HCT116 (cell line): Measurements from ENCODE around the gene KRTDAP. TPM values are rescaled to one million over a fixed set of nuclear protein-coding genes. Genes with fewer than 3 reads are reported as not detected.

Experiments
- ATAC-seq: fragments of 200-7000 bp; cut with Tn5 transposase; 2 replicates; pipeline ENCODE4 v1.9.1; 2020; ENCODE audit warnings: mild to moderate bottlenecking, moderate library complexity
- BruUV-seq: library from RNA; stranded (reverse); fragments of 400-500 nt; replicated peaks from 2 replicates; lab custom pipeline; 2021; lab: Mats Ljungman, UMichigan
- CTCF ChIA-PET: fragments of 300-600 bp; sonication (Branson Sonifier 250); formaldehyde crosslinking; loops from one replicate; lab custom pipeline; 2021; ENCODE audit warnings: antibody characterized with exemption; lab: Charles Lee
- POLR2A ChIA-PET: fragments of 300-600, 350-600 bp; sonication (Branson Sonifier 250); formaldehyde crosslinking; loops from one replicate; lab custom pipeline; 2021; ENCODE audit warnings: antibody characterized with exemption; lab: Charles Lee
- RAD21 ChIA-PET, 2 experiments: fragments of 300-600 bp; sonication (Branson Sonifier 250); formaldehyde crosslinking; loops; one replicate each; lab custom pipeline; 2023; ENCODE audit warnings: low total read pairs in 2 of 2; ENCODE audit not compliant: uncharacterized antibody in 2 of 2, unreplicated experiment in 2 of 2, low non-redundant PET in 1 of 2; lab: Charles Lee
- DNase-seq: peaks from one replicate; pipeline ENCODE4 v3.0.0-alpha.2; 2010; ENCODE audit warnings: low read depth, low spot score
- H2AFZ ChIP-seq: fragments of 200-600 bp; shearing (Covaris generic), sonication (generic); 2 replicates; pipeline ENCODE4 v1.6.1; 2017; ENCODE audit warnings: low read depth, mixed run types, mixed read lengths, antibody characterized with exemption, low read length; ENCODE audit not compliant: poor library complexity, severe bottlenecking
- H3K27ac ChIP-seq: 2 replicates; pipeline ENCODE4 v1.5.1; 2012; ENCODE audit warnings: low read depth, low read length
- H3K27me3 ChIP-seq: fragments of 200-600 bp; sonication (generic); 2 replicates; pipeline ENCODE4 v1.6.1; 2016; ENCODE audit warnings: mixed run types, low read length, mixed read lengths; ENCODE audit not compliant: insufficient read depth
- H3K36me3 ChIP-seq, 2 experiments: fragments of 200-500 bp in 1 of 2; fragments of 200-600 bp in 1 of 2; sonication (Bioruptor generic) in 1 of 2; sonication (generic) in 1 of 2; 2 replicates each; pipeline versions ENCODE4 v1.5.1 to v1.6.1; 2014 to 2016; ENCODE audit warnings: low read length in 2 of 2, inconsistent platforms in 1 of 2, mixed read lengths in 1 of 2, mixed run types in 1 of 2; ENCODE audit not compliant: insufficient read depth in 2 of 2, control insufficient read depth in 1 of 2
- H3K4me1 ChIP-seq, 2 experiments: fragments of 200-600 bp in 1 of 2; sonication (generic) in 1 of 2; 2 replicates each; pipeline versions ENCODE4 v1.5.1 to v1.6.1; 2012 to 2017; ENCODE audit warnings: low read length in 2 of 2, inconsistent platforms in 1 of 2, mild to moderate bottlenecking in 1 of 2, mixed read lengths in 1 of 2, mixed run types in 1 of 2, moderate library complexity in 1 of 2; ENCODE audit not compliant: insufficient read depth in 2 of 2, control insufficient read depth in 1 of 2
- H3K4me2 ChIP-seq: fragments of 200-600 bp; sonication (generic); 2 replicates; pipeline ENCODE4 v1.6.1; 2017; ENCODE audit warnings: mixed run types, low read length, mixed read lengths
- H3K4me3 ChIP-seq, 2 experiments: fragments of 200-600 bp in 1 of 2; sonication (generic) in 1 of 2; replicated peaks in 1 of 2; 2 replicates each; pipeline ENCODE4 v1.5.1; 2011 to 2016; ENCODE audit warnings: low read length in 2 of 2, control low read depth in 1 of 2, low read depth in 1 of 2, mild to moderate bottlenecking in 1 of 2, mixed read lengths in 1 of 2, mixed run types in 1 of 2
- H3K79me2 ChIP-seq: fragments of 200-600 bp; sonication (generic); 2 replicates; pipeline ENCODE4 v1.6.1; 2017; ENCODE audit warnings: mild to moderate bottlenecking, mixed run types, low read length, moderate library complexity, mixed read lengths; ENCODE audit not compliant: insufficient read depth
- H3K9ac ChIP-seq: fragments of 200-600 bp; sonication (generic); 2 replicates; pipeline ENCODE4 v1.6.1; 2016; ENCODE audit warnings: low read length, mixed read lengths
- H3K9me2 ChIP-seq: fragments of 200-600 bp; sonication (generic), shearing (Covaris generic); 2 replicates; pipeline ENCODE4 v1.6.1; 2017; ENCODE audit warnings: mixed run types, mild to moderate bottlenecking, moderate library complexity; ENCODE audit not compliant: insufficient read depth
- H3K9me3 ChIP-seq, 2 experiments: fragments of 200-500 bp in 1 of 2; fragments of 200-600 bp in 1 of 2; sonication (Bioruptor generic) in 1 of 2; sonication (generic) in 1 of 2; 2 replicates each; pipeline ENCODE4 v1.6.1; 2014 to 2017; ENCODE audit warnings: low read length in 2 of 2, mixed read lengths in 2 of 2, inconsistent platforms in 1 of 2, low read depth in 1 of 2, mild to moderate bottlenecking in 1 of 2, mixed run types in 1 of 2, moderate library complexity in 1 of 2; ENCODE audit not compliant: control insufficient read depth in 1 of 2, insufficient read depth in 1 of 2
- H4K20me1 ChIP-seq: fragments of 200-600 bp; sonication (generic), shearing (Covaris generic); 2 replicates; pipeline ENCODE4 v1.6.1; 2017; ENCODE audit warnings: mixed run types, mild to moderate bottlenecking, moderate library complexity; ENCODE audit not compliant: insufficient read depth
- CBX3 ChIP-seq: IDR thresholded peaks from 2 replicates; pipeline ENCODE4 v1.6.1; 2012; ENCODE audit warnings: low read depth
- EGR1 ChIP-seq: IDR thresholded peaks from 2 replicates; pipeline ENCODE4 v1.6.1; 2012; ENCODE audit warnings: low read depth
- FOSL1 ChIP-seq: IDR thresholded peaks from 2 replicates; pipeline ENCODE4 v1.6.1; 2012; ENCODE audit warnings: low read depth
- SIN3A ChIP-seq: IDR thresholded peaks from 2 replicates; pipeline ENCODE4 v1.6.1; 2012; ENCODE audit warnings: low read depth
- TCF7L2 ChIP-seq: IDR thresholded peaks from 2 replicates; pipeline ENCODE4 v1.7.0; 2011; ENCODE audit warnings: borderline replicate concordance, inconsistent platforms; ENCODE audit not compliant: insufficient read depth, insufficient read length; ENCODE audit errors: extremely low read depth
- YY1 ChIP-seq: IDR thresholded peaks from 2 replicates; pipeline ENCODE4 v1.6.1; 2011; ENCODE audit warnings: low read length, low read depth, moderate library complexity, mild to moderate bottlenecking; ENCODE audit not compliant: insufficient replicate concordance; ENCODE audit errors: extremely low read depth
- intact Hi-C: fragments of 100-400 bp; cut with micrococcal nuclease; formaldehyde crosslinking; loops from 2 replicates; pipeline ENCODE4 v1.10.0; 2022
- total RNA-seq: library from RNA; stranded (reverse); gene quantifications from one replicate; pipeline ENCODE4 v1.2.1, GENCODE V29; 2021; ENCODE audit not compliant: unreplicated experiment
- TF ChIP-seq, protein P1 (sequence below): IDR thresholded peaks from 2 replicates; pipeline ENCODE4 v1.6.1; 2012
- TF ChIP-seq, protein P2 (sequence below), 3 experiments: fragments of 200-600 bp in 1 of 3; sonication (generic) in 1 of 3; IDR thresholded peaks in 2 of 3; conservative IDR thresholded peaks in 1 of 3; 2 replicates each; pipeline ENCODE4 v1.5.1; 2012 to 2017; ENCODE audit warnings: low read depth in 2 of 3, low read length in 2 of 3, antibody characterized with exemption in 1 of 3, borderline replicate concordance in 1 of 3, control low read depth in 1 of 3, mild to moderate bottlenecking in 1 of 3, mixed read lengths in 1 of 3, mixed run types in 1 of 3, moderate library complexity in 1 of 3; ENCODE audit not compliant: insufficient read depth in 1 of 3

KRTDAP gene
- total RNA-seq, 1 experiment from 2014 or later: 0.74 TPM

- intact Hi-C loops: no loop called here
- DNase-seq (no peak), ATAC-seq (no peak)
- ChIA-PET CTCF (interaction anchor here (4.1 kb wide), 1 partner anchor 116 kb away, joined by 43 read pairs; no protein-coding TSS in a partner anchor), RAD21 (interaction anchor here (1.8 to 2.2 kb wide), 2 partner anchors 117 kb away, joined by 4 to 11 read pairs; no protein-coding TSS in a partner anchor), POLR2A (no interaction called here)
- H3K4me1 ChIP-seq: no peaks in the 10 kb centered on the region
- H4K20me1 ChIP-seq: no peaks in the 10 kb centered on the region
- H2AFZ ChIP-seq: no peak overlapping the region
- H3K9ac ChIP-seq: no peak overlapping the region
- no peaks in the 10 kb centered on the region for H3K9me3 ChIP-seq
- H3K27me3 ChIP-seq: no peaks in the 10 kb centered on the region
- no peaks in the 10 kb centered on the region for H3K36me3 ChIP-seq
- no peak overlapping the region for H3K4me2 ChIP-seq
- H3K4me3 ChIP-seq: no peak overlapping the region
- H3K9me2 ChIP-seq: no peaks in the 10 kb centered on the region
- TF ChIP-seq YY1 (no peak), FOSL1 (no peak), SIN3A (no peak), EGR1 (no peak), TCF7L2 (no peak), CBX3 (no peak)
- TF ChIP-seq, protein P1, sequence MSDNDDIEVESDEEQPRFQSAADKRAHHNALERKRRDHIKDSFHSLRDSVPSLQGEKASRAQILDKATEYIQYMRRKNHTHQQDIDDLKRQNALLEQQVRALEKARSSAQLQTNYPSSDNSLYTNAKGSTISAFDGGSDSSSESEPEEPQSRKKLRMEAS: no peak
- TF ChIP-seq, protein P2, sequence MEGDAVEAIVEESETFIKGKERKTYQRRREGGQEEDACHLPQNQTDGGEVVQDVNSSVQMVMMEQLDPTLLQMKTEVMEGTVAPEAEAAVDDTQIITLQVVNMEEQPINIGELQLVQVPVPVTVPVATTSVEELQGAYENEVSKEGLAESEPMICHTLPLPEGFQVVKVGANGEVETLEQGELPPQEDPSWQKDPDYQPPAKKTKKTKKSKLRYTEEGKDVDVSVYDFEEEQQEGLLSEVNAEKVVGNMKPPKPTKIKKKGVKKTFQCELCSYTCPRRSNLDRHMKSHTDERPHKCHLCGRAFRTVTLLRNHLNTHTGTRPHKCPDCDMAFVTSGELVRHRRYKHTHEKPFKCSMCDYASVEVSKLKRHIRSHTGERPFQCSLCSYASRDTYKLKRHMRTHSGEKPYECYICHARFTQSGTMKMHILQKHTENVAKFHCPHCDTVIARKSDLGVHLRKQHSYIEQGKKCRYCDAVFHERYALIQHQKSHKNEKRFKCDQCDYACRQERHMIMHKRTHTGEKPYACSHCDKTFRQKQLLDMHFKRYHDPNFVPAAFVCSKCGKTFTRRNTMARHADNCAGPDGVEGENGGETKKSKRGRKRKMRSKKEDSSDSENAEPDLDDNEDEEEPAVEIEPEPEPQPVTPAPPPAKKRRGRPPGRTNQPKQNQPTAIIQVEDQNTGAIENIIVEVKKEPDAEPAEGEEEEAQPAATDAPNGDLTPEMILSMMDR (IDR thresholded peaks at IDR 0.05 in 2 of 3, conservative IDR thresholded peaks at IDR 0.05 in 1 of 3; ENCODE audit: borderline replicate concordance in 1 of 3, insufficient read depth in 1 of 3, low read depth in 2 of 3, low read length in 2 of 3): no peak
- no TSS peak for BruUV-seq
- H3K79me2 ChIP-seq: no peaks in the 10 kb centered on the region
- no peak overlapping the region for H3K27ac ChIP-seq
These were observed 20.1 kb downstream of the KRTDAP start for GRCh38 chr19:35470128-35470527.
